ENCODE results near the gene PIK3CD. TPM values are rescaled to one million over a fixed set of nuclear protein-coding genes. Genes with fewer than 3 reads are reported as not detected.

Gene PIK3CD
- 100 to 1,000 TPM; 211 to 214 TPM for total RNA-seq

DNA sequence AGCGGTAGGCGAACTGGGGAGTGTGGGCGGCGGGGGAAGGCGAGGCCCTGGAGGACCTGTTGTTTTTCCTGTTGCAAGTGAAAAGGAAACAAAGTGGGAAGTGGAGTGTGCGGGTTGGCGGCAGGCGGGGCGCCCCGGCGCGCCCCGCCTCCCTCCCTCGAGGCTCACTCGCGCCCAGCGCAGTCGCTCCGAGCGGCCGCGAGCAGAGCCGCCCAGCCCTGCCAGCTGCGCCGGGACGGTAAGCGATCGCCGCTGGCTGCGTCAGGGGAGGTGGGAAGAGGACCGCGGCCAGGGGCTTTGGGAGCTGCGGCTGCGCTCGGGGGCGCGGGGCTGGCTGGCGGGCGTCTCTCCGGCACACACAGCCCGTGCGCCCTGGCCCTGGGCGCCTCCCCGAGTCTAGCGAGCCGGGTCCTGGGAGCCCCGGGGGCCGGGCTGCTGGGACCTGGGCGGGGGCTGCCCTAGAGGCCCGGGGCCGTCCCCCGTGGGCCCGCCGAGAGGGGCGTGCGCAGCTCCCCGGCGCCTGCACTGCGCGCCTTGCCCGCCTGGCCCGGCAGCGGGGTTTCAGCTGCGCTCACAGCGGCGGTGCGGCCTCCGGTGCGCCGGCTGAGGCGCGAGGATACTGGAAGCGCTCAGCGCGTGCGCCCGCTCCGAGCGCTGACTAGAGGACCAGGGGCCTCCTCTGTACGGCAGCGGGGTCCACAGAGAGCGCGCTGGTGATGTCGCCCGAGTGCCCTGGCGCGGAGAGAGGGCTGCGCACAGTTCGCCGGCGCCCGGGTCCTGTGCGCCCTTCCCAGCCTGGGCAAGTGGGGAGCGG is at the start of gene PIK3CD:
Gene PIK3CD, plus strand, starts transcription at position 167 of the 814 bp plus-strand sequence. CDS start 58,725 bp downstream, outside the sequence.
- peaks cover 51% of the 10 kb centered on the region for H3K4me1 Mint-ChIP-seq
- H3K27me3 Mint-ChIP-seq: no peaks in the 10 kb centered on the region
- DNase-seq: peak; percentile 59
- peak within 1 kb of the TSS; percentile 98 for H3K27ac Mint-ChIP-seq
- H3K4me3 Mint-ChIP-seq: peak within 1 kb of the TSS; percentile 96
- peaks cover 41% of the 10 kb centered on the region for H3K36me3 Mint-ChIP-seq (ENCODE audit: low read depth)
- ChIA-PET POLR2A (interaction anchor here (0.8 to 7.4 kb wide), 20 partner anchors 8 to 259 kb away, joined by 3 to 422 read pairs (median 4); no protein-coding TSS in a partner anchor), CTCF (interaction anchor here (0.6 to 7.6 kb wide), 12 partner anchors 9 to 536 kb away, joined by 3 to 144 read pairs (median 3); no protein-coding TSS in a partner anchor)
- no peaks in the 10 kb centered on the region for H3K9me3 Mint-ChIP-seq

GRCh38 chr1:9601942-9602793 is 49.4 kb upstream of the PIK3CD start:
- Mint-ChIP-seq H3K4me3 (no peak overlapping the region), H3K4me1 (no peaks in the 10 kb centered on the region), H3K27me3 (no peaks in the 10 kb centered on the region), H3K27ac (no peak overlapping the region), H3K36me3 (ENCODE audit: low read depth) (peaks cover 6% of the 10 kb centered on the region), H3K9me3 (no peaks in the 10 kb centered on the region)
- no peak for DNase-seq
- CTCF ChIA-PET: no interaction called here
- POLR2A ChIA-PET: no interaction called here

GRCh38 chr1:9602794-9603167 is 48.8 kb upstream of the PIK3CD start:
- Mint-ChIP-seq H3K36me3 (ENCODE audit: low read depth) (peaks cover 6% of the 10 kb centered on the region), H3K27me3 (no peaks in the 10 kb centered on the region), H3K27ac (no peak overlapping the region), H3K4me3 (no peak overlapping the region), H3K9me3 (no peaks in the 10 kb centered on the region), H3K4me1 (no peaks in the 10 kb centered on the region)
- no peak for DNase-seq
- CTCF ChIA-PET: no interaction called here
- POLR2A ChIA-PET: no interaction called here

- Mint-ChIP-seq H3K4me1 (no peaks in the 10 kb centered on the region), H3K27ac (no peak overlapping the region), H3K9me3 (no peaks in the 10 kb centered on the region), H3K27me3 (no peaks in the 10 kb centered on the region), H3K4me3 (no peak overlapping the region), H3K36me3 (ENCODE audit: low read depth) (peaks cover 3% of the 10 kb centered on the region)
- POLR2A ChIA-PET: no interaction called here
- CTCF ChIA-PET: no interaction called here
- no peak for DNase-seq
Observed at GRCh38 chr1:9603307-9603706, 48.2 kb upstream of the PIK3CD start.

DNA sequence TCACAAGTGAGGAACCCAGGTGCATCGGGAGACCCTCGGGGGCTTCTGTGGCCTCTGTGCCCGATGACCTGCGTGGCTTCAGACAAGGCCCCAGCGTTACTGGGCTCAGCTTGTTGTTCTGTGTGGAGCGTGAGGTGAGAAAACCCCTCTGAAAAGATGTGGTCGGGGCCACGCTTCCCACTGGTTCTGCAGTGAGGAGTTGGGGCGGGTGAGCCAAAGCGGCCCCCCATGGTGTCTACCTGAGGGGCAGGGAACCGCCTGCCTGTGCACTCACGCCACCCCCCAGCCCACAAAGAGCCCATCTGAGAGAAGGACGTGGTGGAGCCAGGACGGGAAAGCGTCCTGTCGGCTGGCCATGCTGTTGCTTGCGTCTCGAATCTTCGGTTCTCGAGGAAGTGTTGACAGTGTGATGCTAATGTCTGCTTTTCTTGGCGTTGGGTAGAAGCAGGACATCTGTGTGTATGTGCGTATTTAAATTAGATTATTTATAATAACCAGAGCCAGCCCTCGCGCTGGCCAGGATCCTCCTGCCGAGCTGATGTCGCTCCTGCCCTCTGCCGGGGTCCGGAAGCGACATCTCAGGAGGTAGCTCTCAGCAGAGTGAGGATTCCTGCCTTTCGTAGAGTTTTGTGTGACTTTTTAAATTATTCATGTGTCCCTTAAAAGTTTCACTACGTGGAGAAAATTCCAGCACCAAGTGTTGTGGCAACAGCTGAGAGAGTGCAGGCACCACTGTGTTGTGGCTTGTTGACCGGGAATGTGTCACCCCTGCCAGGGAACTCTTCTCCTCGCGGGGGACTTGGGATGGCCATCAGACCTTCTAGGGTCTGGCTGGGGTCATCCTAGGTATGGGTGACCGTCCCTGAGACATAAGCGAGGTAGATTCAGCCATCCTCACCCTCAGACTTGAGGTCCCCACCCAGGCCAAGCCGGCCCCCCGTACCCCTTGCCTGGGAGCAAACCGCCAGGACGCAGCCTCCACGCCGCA is 47.5 kb upstream of the PIK3CD start:
- no peaks in the 10 kb centered on the region for H3K27me3 Mint-ChIP-seq
- H3K9me3 Mint-ChIP-seq: no peaks in the 10 kb centered on the region
- POLR2A ChIA-PET: no interaction called here
- H3K36me3 Mint-ChIP-seq (ENCODE audit: low read depth): peaks cover 3% of the 10 kb centered on the region
- no peaks in the 10 kb centered on the region for H3K4me1 Mint-ChIP-seq
- H3K4me3 Mint-ChIP-seq: no peak overlapping the region
- H3K27ac Mint-ChIP-seq: no peak overlapping the region
- CTCF ChIA-PET: no interaction called here
- DNase-seq: no peak

- Mint-ChIP-seq H3K27me3 (no peaks in the 10 kb centered on the region), H3K4me1 (no peaks in the 10 kb centered on the region), H3K4me3 (no peak overlapping the region), H3K9me3 (no peaks in the 10 kb centered on the region), H3K36me3 (ENCODE audit: low read depth) (peaks cover 3% of the 10 kb centered on the region), H3K27ac (no peak overlapping the region)
- POLR2A ChIA-PET: no interaction called here
- DNase-seq: no peak
- CTCF ChIA-PET: no interaction called here
Observed at GRCh38 chr1:9604836-9605235, 46.7 kb upstream of the PIK3CD start.

DNA sequence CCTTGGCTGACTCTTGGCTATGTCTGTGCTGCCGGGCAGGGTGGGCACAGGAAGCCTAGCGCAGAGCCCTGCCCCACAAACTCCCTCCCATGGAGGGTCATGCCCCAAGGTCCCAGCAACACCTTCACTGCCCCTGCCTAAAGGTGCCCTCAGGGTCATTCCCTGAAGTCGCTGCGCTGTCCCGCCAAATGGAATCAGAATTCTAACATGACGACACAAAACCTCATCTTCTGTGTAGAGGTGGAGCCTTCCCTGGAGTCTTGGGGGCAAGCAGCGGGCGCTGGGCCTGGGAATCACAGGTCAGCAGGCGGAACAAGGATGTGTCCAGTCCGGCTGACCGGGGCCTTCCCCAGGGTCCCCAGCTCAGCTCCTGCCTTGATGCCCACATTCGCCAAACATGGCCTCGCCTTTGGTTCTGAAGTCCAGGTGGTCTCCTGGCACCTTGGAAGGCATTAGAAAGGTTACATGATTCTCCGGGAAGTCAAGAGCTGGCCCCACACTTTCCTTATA is 45.5 kb upstream of the PIK3CD start:
- no peaks in the 10 kb centered on the region for H3K9me3 Mint-ChIP-seq
- DNase-seq: no peak
- H3K4me3 Mint-ChIP-seq: no peak overlapping the region
- H3K4me1 Mint-ChIP-seq: no peaks in the 10 kb centered on the region
- no peaks in the 10 kb centered on the region for H3K27me3 Mint-ChIP-seq
- H3K36me3 Mint-ChIP-seq (ENCODE audit: low read depth): peaks cover 3% of the 10 kb centered on the region
- CTCF ChIA-PET: interaction anchor here (1.2 kb wide), 1 partner anchor 10 kb away, joined by 3 read pairs; no protein-coding TSS in a partner anchor
- H3K27ac Mint-ChIP-seq: no peak overlapping the region
- POLR2A ChIA-PET: no interaction called here

DNA sequence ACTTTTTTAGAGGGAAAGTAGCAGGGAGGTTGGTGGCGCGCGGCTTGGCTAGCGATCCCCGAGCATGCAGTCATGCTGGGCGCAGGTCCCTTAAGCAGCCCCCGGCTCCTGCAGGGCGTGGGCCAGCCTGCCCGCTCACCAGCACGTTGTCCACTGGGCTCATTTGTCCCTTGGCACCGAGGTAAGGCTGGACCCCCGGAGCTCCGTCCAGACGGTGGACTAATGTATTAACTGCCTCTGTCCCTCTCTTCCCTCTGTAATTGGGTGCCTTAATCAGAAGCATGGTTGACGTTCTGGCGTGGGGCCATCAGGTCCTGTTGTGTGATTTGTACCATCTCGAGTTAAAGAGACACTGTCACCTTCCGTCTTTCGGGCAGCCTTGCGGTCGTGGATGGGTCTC is 45.1 kb upstream of the PIK3CD start:
- H3K36me3 Mint-ChIP-seq (ENCODE audit: low read depth): peaks cover 4% of the 10 kb centered on the region
- POLR2A ChIA-PET: no interaction called here
- H3K9me3 Mint-ChIP-seq: no peaks in the 10 kb centered on the region
- H3K27me3 Mint-ChIP-seq: no peaks in the 10 kb centered on the region
- no peaks in the 10 kb centered on the region for H3K4me1 Mint-ChIP-seq
- DNase-seq: no peak
- no peak overlapping the region for H3K27ac Mint-ChIP-seq
- H3K4me3 Mint-ChIP-seq: no peak overlapping the region
- CTCF ChIA-PET: interaction anchor here (1.2 kb wide), 1 partner anchor 9 kb away, joined by 3 read pairs; no protein-coding TSS in a partner anchor

DNA sequence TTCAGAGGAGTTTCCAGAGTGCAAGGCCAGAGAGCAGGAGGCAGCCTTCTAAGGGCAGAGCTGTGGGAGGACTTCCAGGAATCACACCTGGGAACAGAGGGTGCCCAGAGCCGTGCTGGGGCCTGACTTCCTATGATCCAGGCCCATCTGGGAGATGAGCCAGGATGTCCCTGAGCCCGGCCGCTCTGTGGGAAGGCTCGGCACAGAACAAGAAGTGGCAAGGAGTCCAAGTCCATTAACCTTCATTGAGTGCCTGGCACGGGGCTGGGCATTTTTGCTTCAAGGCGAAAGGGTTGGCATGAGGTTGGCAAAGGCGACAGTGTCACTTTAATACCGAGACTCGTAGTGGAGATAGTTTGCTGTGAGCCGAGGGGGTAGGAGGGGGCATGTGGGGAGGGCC is 44.6 kb upstream of the PIK3CD start:
- H3K4me1 Mint-ChIP-seq: no peaks in the 10 kb centered on the region
- DNase-seq: no peak
- H3K9me3 Mint-ChIP-seq: no peaks in the 10 kb centered on the region
- H3K27ac Mint-ChIP-seq: no peak overlapping the region
- H3K36me3 Mint-ChIP-seq (ENCODE audit: low read depth): peaks cover 5% of the 10 kb centered on the region
- H3K27me3 Mint-ChIP-seq: no peaks in the 10 kb centered on the region
- no peak overlapping the region for H3K4me3 Mint-ChIP-seq
- ChIA-PET CTCF (interaction anchor here (1.2 kb wide), 1 partner anchor 9 kb away, joined by 3 read pairs; no protein-coding TSS in a partner anchor), POLR2A (no interaction called here)

- H3K4me3 Mint-ChIP-seq: no peak overlapping the region
- H3K27ac Mint-ChIP-seq: no peak overlapping the region
- no peaks in the 10 kb centered on the region for H3K9me3 Mint-ChIP-seq
- no peaks in the 10 kb centered on the region for H3K4me1 Mint-ChIP-seq
- H3K36me3 Mint-ChIP-seq (ENCODE audit: low read depth): peaks cover 5% of the 10 kb centered on the region
- DNase-seq: no peak
- no peaks in the 10 kb centered on the region for H3K27me3 Mint-ChIP-seq
- CTCF ChIA-PET: interaction anchor here (1.0 kb wide), 1 partner anchor 9 kb away, joined by 3 read pairs; no protein-coding TSS in a partner anchor
- POLR2A ChIA-PET: no interaction called here
Observed at GRCh38 chr1:9607352-9607751, 44.2 kb upstream of the PIK3CD start.

GRCh38 chr1:9609998-9610397 is 41.5 kb upstream of the PIK3CD start:
- ChIA-PET POLR2A (no interaction called here), CTCF (no interaction called here)
- no peaks in the 10 kb centered on the region for H3K9me3 Mint-ChIP-seq
- H3K4me1 Mint-ChIP-seq: no peaks in the 10 kb centered on the region
- H3K27ac Mint-ChIP-seq: no peak overlapping the region
- H3K27me3 Mint-ChIP-seq: no peaks in the 10 kb centered on the region
- H3K36me3 Mint-ChIP-seq (ENCODE audit: low read depth): peaks cover 2% of the 10 kb centered on the region
- H3K4me3 Mint-ChIP-seq: no peak overlapping the region
- DNase-seq: no peak

DNA sequence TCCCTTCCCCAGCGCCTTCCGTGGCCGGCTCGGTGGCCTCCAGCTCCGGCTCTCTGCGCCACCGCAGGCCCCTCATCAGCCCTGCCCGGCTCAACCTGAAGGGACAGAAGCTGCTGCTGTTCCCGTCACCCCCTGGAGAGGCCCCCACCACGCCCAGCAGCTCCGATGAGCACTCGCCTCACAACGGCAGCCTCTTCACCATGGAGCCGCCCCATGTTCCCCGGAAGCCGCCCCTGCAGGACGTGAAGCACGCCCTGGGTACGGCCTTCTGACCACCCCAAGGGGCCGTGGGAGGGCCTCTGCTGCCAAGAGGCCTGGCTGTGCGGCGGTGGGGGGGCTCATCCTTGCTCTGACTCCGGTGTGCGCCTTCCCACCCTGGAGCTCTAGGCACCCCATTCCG is 41.0 kb upstream of the PIK3CD start:
- H3K27me3 Mint-ChIP-seq: no peaks in the 10 kb centered on the region
- H3K36me3 Mint-ChIP-seq (ENCODE audit: low read depth): peaks cover 2% of the 10 kb centered on the region
- no peaks in the 10 kb centered on the region for H3K9me3 Mint-ChIP-seq
- DNase-seq: no peak
- POLR2A ChIA-PET: no interaction called here
- CTCF ChIA-PET: no interaction called here
- H3K27ac Mint-ChIP-seq: no peak overlapping the region
- H3K4me1 Mint-ChIP-seq: no peaks in the 10 kb centered on the region
- no peak overlapping the region for H3K4me3 Mint-ChIP-seq

Measured in activated CD4-positive, alpha-beta memory T cell treated with anti-CD3 and anti-CD28 coated beads, Interleukin-2, amount 10 ng/mL, durations not matched to agents 7 days and 5 days (primary cell).